ENCODE results near the gene TRPM3. TPM values are rescaled to one million over a fixed set of nuclear protein-coding genes. Genes with fewer than 3 reads are reported as not detected.

TRPM3 gene
- total and polyA plus RNA-seq, 2 of the 8 experiments (the other 6 are each of a cell fraction or from before 2014, with no cell fraction given), result 2.4 to 10.9 TPM

- no peak overlapping the region for H3K4me2 ChIP-seq (ENCODE audit: insufficient read depth in 1 of 2, low read depth in 2 of 2, low read length in 2 of 2)
- no peaks in the 10 kb centered on the region for H3K79me2 ChIP-seq (ENCODE audit: control insufficient read depth in 1 of 2, insufficient read depth in 2 of 2, low read length in 2 of 2)
- peak overlapping the region; percentile 22; the same call in 1 of the 2 replicates for H2BK12ac ChIP-seq (ENCODE audit: low read depth, low read length)
- no peak overlapping the region for H4K8ac ChIP-seq (ENCODE audit: extremely low read depth, insufficient read depth, low read length)
- H3K36me3 ChIP-seq (ENCODE audit: control insufficient read depth in 2 of 4, insufficient read depth in 4 of 4, low read length in 3 of 4), result no peaks in the 10 kb centered on the region
- no peak overlapping the region for H2BK5ac ChIP-seq (ENCODE audit: low read depth, low read length)
- no peak overlapping the region for H3K14ac ChIP-seq (ENCODE audit: insufficient read length)
- TF ChIP-seq TCF12 (IDR thresholded peaks at IDR 0.05; ENCODE audit: low read depth, low read length), result no peak
- H2AK5ac ChIP-seq (ENCODE audit: low read depth, low read length), result no peak overlapping the region
- H4K91ac ChIP-seq (replicated peaks; ENCODE audit: insufficient read length, low read length), result no peak overlapping the region
- H3K23me2 ChIP-seq (ENCODE audit: low read depth, low read length), result no peaks in the 10 kb centered on the region
- no peak overlapping the region for H3K56ac ChIP-seq (replicated peaks; ENCODE audit: insufficient read length, low read depth, low read length)
- no peak for FAIRE-seq
- H3K4me1 ChIP-seq (replicated peaks in 1 of 4; ENCODE audit: control insufficient read depth in 3 of 4, insufficient read depth in 4 of 4, low read length in 3 of 4), result peaks cover 7 to 14% (median 10%) of the 10 kb centered on the region in 4 experiments; a peak in 6 of 7 replicates
- no peak for DNase-seq (ENCODE audit: low read depth in 1 of 2, low spot score in 2 of 2)
- no peak overlapping the region for H2BK120ac ChIP-seq (replicated peaks; ENCODE audit: low read depth, low read length)
- no peak overlapping the region for H4K5ac ChIP-seq (ENCODE audit: insufficient read length, low read depth, low read length)
- no peak overlapping the region for H2BK20ac ChIP-seq (ENCODE audit: low read length)
- H3K4ac ChIP-seq (replicated peaks; ENCODE audit: insufficient read length, low read depth, low read length), result no peak overlapping the region
- H3K27me3 ChIP-seq (replicated peaks in 1 of 4; ENCODE audit: control insufficient read depth in 3 of 4, extremely low read depth in 1 of 4, insufficient read depth in 3 of 4, low read length in 3 of 4), result no peaks in the 10 kb centered on the region
- no peak overlapping the region for H2AFZ ChIP-seq (ENCODE audit: low read length)
- no peak overlapping the region for H3K4me3 ChIP-seq (ENCODE audit: extremely low read depth in 1 of 4, insufficient read depth in 2 of 4, low read depth in 3 of 4, low read length in 4 of 4)
- ChIA-PET CTCF (ENCODE audit: partially characterized antibody) (interaction anchor here (0.8 to 2.0 kb wide), 3 partner anchors 9 to 51 kb away, joined by 3 to 7 read pairs (median 4); no protein-coding TSS in a partner anchor), POLR2A (ENCODE audit: partially characterized antibody) (no interaction called here)
- H2BK15ac ChIP-seq (ENCODE audit: low read length), result no peak overlapping the region
- no peak overlapping the region for H3K9ac ChIP-seq (replicated peaks in 1 of 4; ENCODE audit: extremely low read depth in 1 of 4, low read depth in 3 of 4, low read length in 3 of 4)
- H3K79me1 ChIP-seq (ENCODE audit: low read depth, low read length), result no peaks in the 10 kb centered on the region
- H4K20me1 ChIP-seq (replicated peaks in 1 of 2; ENCODE audit: control insufficient read depth in 1 of 2, insufficient read depth in 2 of 2, low read length in 2 of 2), result no peaks in the 10 kb centered on the region
- H3K23ac ChIP-seq (ENCODE audit: insufficient read length), result no peak overlapping the region
- H3K9me3 ChIP-seq (ENCODE audit: insufficient read depth in 2 of 2, low read depth in 1 of 2, low read length in 1 of 2), result no peaks in the 10 kb centered on the region
- 89% methylated on average over 4 of the region's 4 CpGs; no CpG with 5 or more reads in 1 of the 2 experiments for WGBS, 2 experiments (ENCODE audit: extremely low coverage in 1 of 2, insufficient coverage in 1 of 2, insufficient read length in 1 of 2, insufficient replicate concordance in 2 of 2, low coverage in 1 of 2, low lambda C conversion rate in 2 of 2, missing lambda C conversion rate in 1 of 2)
- H3K18ac ChIP-seq (ENCODE audit: extremely low read depth, low read length), result no peak overlapping the region
- H3K27ac ChIP-seq (ENCODE audit: low read depth, low read length), result no peak overlapping the region
These were observed 570.0 kb downstream of the TRPM3 start for GRCh38 chr9:70551396-70551795.

All from H1 (cell line).